ENCODE measurements around the gene SLC38A7.

DNA sequence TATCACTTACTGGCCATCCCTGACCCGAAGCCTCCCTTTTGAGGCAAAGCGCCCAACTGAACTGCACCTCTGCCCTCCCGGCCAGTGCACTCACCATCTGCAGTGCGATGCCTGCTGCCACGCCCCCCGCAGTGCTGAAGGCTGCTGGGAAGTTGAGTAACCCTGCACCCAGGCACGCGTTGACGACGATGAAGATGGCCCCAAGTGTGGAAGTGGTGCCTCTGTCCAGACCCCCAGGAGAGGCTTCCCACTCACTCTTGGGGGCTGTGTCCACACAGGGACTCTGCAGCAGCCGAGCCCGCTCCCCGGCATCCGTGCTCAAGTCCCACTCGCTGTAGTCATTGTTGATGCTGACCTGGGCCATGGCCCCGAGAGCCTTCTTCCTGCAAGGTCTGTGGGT, 4.8 kb downstream of the SLC38A7 start:
- TF ChIP-seq CTCF (conservative IDR thresholded peaks at IDR 0.05; ENCODE audit: low read depth, low read length) = no peak
- no peak for TF ChIP-seq EZH2 (IDR thresholded peaks at IDR 0.05; ENCODE audit: low read length, unreplicated experiment)
